DND-41 (cell line): ENCODE results near the gene TRIM56.
"Not testable (repeated sequence)": the region's sequence is repeated elsewhere in the genome, so short reads cannot be mapped to it uniquely, and the experiment has no call there.

Experiments
- ATAC-seq: fragments of 200-7000 bp; cut with Tn5 transposase; 3 replicates; pipeline ENCODE4 v1.9.1; 2021; ENCODE audit warnings: low read depth; ENCODE audit not compliant: insufficient read depth
- DNase-seq: peaks from one replicate; pipeline ENCODE4 v3.0.0-alpha.2; 2020
- H2AFZ ChIP-seq: 2 replicates; pipeline ENCODE4 v1.6.0; 2012; ENCODE audit warnings: low read depth, low read length
- H3K27ac ChIP-seq: 2 replicates; pipeline ENCODE4 v1.5.1; 2012; ENCODE audit warnings: low read length, inconsistent platforms
- H3K27me3 ChIP-seq: fragments of 200-600 bp; sonication (generic); 2 replicates; pipeline ENCODE4 v1.6.0; 2012; ENCODE audit warnings: low read length, mild to moderate bottlenecking, inconsistent platforms; ENCODE audit not compliant: insufficient read depth, poor library complexity
- H3K36me3 ChIP-seq: 2 replicates; pipeline ENCODE4 v1.5.1; 2012; ENCODE audit warnings: low read length, inconsistent platforms; ENCODE audit not compliant: insufficient read depth
- H3K4me1 ChIP-seq: 2 replicates; pipeline ENCODE4 v1.5.1; 2012; ENCODE audit warnings: mild to moderate bottlenecking, low read length; ENCODE audit not compliant: insufficient read depth
- H3K4me2 ChIP-seq: 2 replicates; pipeline ENCODE4 v1.6.0; 2012; ENCODE audit warnings: mild to moderate bottlenecking, moderate library complexity, low read length, inconsistent platforms; ENCODE audit not compliant: insufficient read depth
- H3K4me3 ChIP-seq, 2 experiments: fragments of 200-600 bp in 1 of 2; shearing (Covaris generic) in 1 of 2; 2 replicates each; pipeline ENCODE4 v1.5.1; 2012 to 2016; ENCODE audit warnings: inconsistent platforms in 2 of 2, low read length in 2 of 2, mild to moderate bottlenecking in 2 of 2, low read depth in 1 of 2, moderate library complexity in 1 of 2
- H3K79me2 ChIP-seq: 2 replicates; pipeline ENCODE4 v1.6.0; 2012; ENCODE audit warnings: low read length, inconsistent platforms; ENCODE audit not compliant: insufficient read depth
- H3K9ac ChIP-seq: 2 replicates; pipeline ENCODE4 v1.6.0; 2012; ENCODE audit warnings: low read depth, mild to moderate bottlenecking, inconsistent platforms, low read length, moderate library complexity
- H3K9me3 ChIP-seq: 2 replicates; pipeline ENCODE4 v1.5.1; 2012; ENCODE audit warnings: low read length, moderate library complexity, mild to moderate bottlenecking, inconsistent platforms; ENCODE audit not compliant: insufficient read depth, severe bottlenecking
- H4K20me1 ChIP-seq: 2 replicates; pipeline ENCODE4 v1.6.0; 2012; ENCODE audit warnings: low read length; ENCODE audit not compliant: insufficient read depth
- CTCF ChIP-seq: IDR thresholded peaks from 2 replicates; pipeline ENCODE4 v1.5.1; 2012; ENCODE audit warnings: borderline replicate concordance, low read length, moderate library complexity, mild to moderate bottlenecking; ENCODE audit not compliant: poor library complexity, severe bottlenecking; ENCODE audit errors: extremely low read depth
- EZH2 ChIP-seq: IDR thresholded peaks from 3 replicates; pipeline ENCODE4 v1.6.1; 2012; ENCODE audit warnings: borderline replicate concordance, low read depth, mild to moderate bottlenecking, moderate library complexity, low read length, inconsistent platforms; ENCODE audit not compliant: severe bottlenecking

Gene TRIM56

GRCh38 chr7:101058355-101058754, 26.9 kb upstream of the TRIM56 start:
- Histone ChIP-seq H3K4me2 (no peak overlapping the region), H3K79me2 (no peaks in the 10 kb centered on the region), H3K9ac (no peak overlapping the region), H3K36me3 (no peaks in the 10 kb centered on the region), H3K9me3 (no peaks in the 10 kb centered on the region), H3K4me1 (no peaks in the 10 kb centered on the region), H3K4me3 (no peak overlapping the region), H4K20me1 (no peaks in the 10 kb centered on the region), H2AFZ (no peak overlapping the region), H3K27ac (no peak overlapping the region), H3K27me3 (no peaks in the 10 kb centered on the region)
- ATAC-seq, result 0 out of 3 replicates have a peak, but pooled peaks have one; percentile 57
- TF ChIP-seq EZH2 (no peak), CTCF (no peak)
- peak; percentile 58 for DNase-seq

- no peak overlapping the region for H3K4me3 ChIP-seq
- no peaks in the 10 kb centered on the region for H3K27me3 ChIP-seq
- no peak overlapping the region for H2AFZ ChIP-seq
- no peak overlapping the region for H3K9ac ChIP-seq
- no peak overlapping the region for H3K27ac ChIP-seq
- DNase-seq (no peak), ATAC-seq (0 out of 3 replicates have a peak, but pooled peaks have one; percentile 24)
- H3K4me1 ChIP-seq, result no peaks in the 10 kb centered on the region
- no peak for TF ChIP-seq CTCF
- TF ChIP-seq EZH2, result no peak
- H3K36me3 ChIP-seq, result no peaks in the 10 kb centered on the region
- no peaks in the 10 kb centered on the region for H4K20me1 ChIP-seq
- no peaks in the 10 kb centered on the region for H3K9me3 ChIP-seq
- no peaks in the 10 kb centered on the region for H3K79me2 ChIP-seq
- H3K4me2 ChIP-seq, result no peak overlapping the region
Measured at GRCh38 chr7:101059620-101059942, 25.7 kb upstream of the TRIM56 start.

- no peaks in the 10 kb centered on the region for H3K79me2 ChIP-seq
- no peaks in the 10 kb centered on the region for H3K4me1 ChIP-seq
- H3K4me2 ChIP-seq, result no peak overlapping the region
- no peak overlapping the region for H3K4me3 ChIP-seq
- no peak for DNase-seq
- no peaks in the 10 kb centered on the region for H3K36me3 ChIP-seq
- H3K9ac ChIP-seq, result no peak overlapping the region
- no peaks in the 10 kb centered on the region for H4K20me1 ChIP-seq
- TF ChIP-seq CTCF (no peak), EZH2 (no peak)
- H3K27ac ChIP-seq, result no peak overlapping the region
- no peaks in the 10 kb centered on the region for H3K9me3 ChIP-seq
- ATAC-seq, result no peak
- no peak overlapping the region for H2AFZ ChIP-seq
- no peaks in the 10 kb centered on the region for H3K27me3 ChIP-seq
Measured at GRCh38 chr7:101060992-101061391, 24.3 kb upstream of the TRIM56 start.

- not testable (repeated sequence) for H3K4me1 ChIP-seq, H3K4me2 ChIP-seq, H2AFZ ChIP-seq, ATAC-seq, H3K27me3 ChIP-seq, DNase-seq, H3K79me2 ChIP-seq, H3K36me3 ChIP-seq, H3K9ac ChIP-seq, H4K20me1 ChIP-seq, H3K4me3 ChIP-seq, H3K27ac ChIP-seq, H3K9me3 ChIP-seq
Measured at GRCh38 chr7:101064176-101064550, 21.1 kb upstream of the TRIM56 start.

- H3K9me3 ChIP-seq, H3K27me3 ChIP-seq, H3K9ac ChIP-seq, H3K4me2 ChIP-seq, H2AFZ ChIP-seq, H3K36me3 ChIP-seq, DNase-seq, H4K20me1 ChIP-seq, H3K4me1 ChIP-seq, H3K4me3 ChIP-seq, ATAC-seq, H3K79me2 ChIP-seq, H3K27ac ChIP-seq: not testable (repeated sequence)
Measured at GRCh38 chr7:101065162-101065561, 20.1 kb upstream of the TRIM56 start.
